Glutamatergic neuron (in vitro differentiated cells): ENCODE results near the gene CRB1. TPM values are rescaled to one million over a fixed set of nuclear protein-coding genes. Genes with fewer than 3 reads are reported as not detected.

Experiments used
- DNase-seq: peaks from one replicate; pipeline ENCODE4 v3.0.0; 2022
- H3K27ac Mint-ChIP-seq: one replicate; pipeline ENCODE4 v1.8.0; 2020; ENCODE audit warnings: mild to moderate bottlenecking, mixed read lengths, inconsistent platforms; ENCODE audit not compliant: unreplicated experiment
- H3K27me3 Mint-ChIP-seq: one replicate; pipeline ENCODE4 v1.8.0; 2020; ENCODE audit warnings: mild to moderate bottlenecking, moderate library complexity, mixed read lengths, inconsistent platforms; ENCODE audit not compliant: unreplicated experiment
- H3K36me3 Mint-ChIP-seq: one replicate; pipeline ENCODE4 v1.8.0; 2020; ENCODE audit warnings: mild to moderate bottlenecking, mixed read lengths, inconsistent platforms; ENCODE audit not compliant: unreplicated experiment
- H3K4me1 Mint-ChIP-seq: one replicate; pipeline ENCODE4 v1.8.0; 2020; ENCODE audit warnings: mild to moderate bottlenecking, low read depth, mixed read lengths, inconsistent platforms; ENCODE audit not compliant: unreplicated experiment
- H3K4me3 Mint-ChIP-seq: one replicate; pipeline ENCODE4 v1.8.0; 2020; ENCODE audit warnings: mild to moderate bottlenecking, mixed read lengths, inconsistent platforms; ENCODE audit not compliant: unreplicated experiment
- H3K9me3 Mint-ChIP-seq: one replicate; pipeline ENCODE4 v1.8.0; 2020; ENCODE audit warnings: mild to moderate bottlenecking, moderate library complexity, mixed read lengths, inconsistent platforms; ENCODE audit not compliant: unreplicated experiment
- total RNA-seq: library from RNA; stranded (reverse); fragmentation: NEBNext Ultra II Directional; extraction: Animal tissue kit (Norgen Biotek cat#: 25700); gene quantifications from one replicate; pipeline ENCODE4 v1.2.1, GENCODE V29; 2021; ENCODE audit not compliant: unreplicated experiment
- TF ChIP-seq, protein P1 (sequence below): fragments of 200-600 bp; sonication (generic); IDR thresholded peaks from one replicate; pipeline ENCODE4 v1.5.0; 2021; ENCODE audit not compliant: partially characterized antibody, unreplicated experiment

CRB1 gene
- total RNA-seq, 1 donor from 2014 or later = 7.3 TPM

DNA sequence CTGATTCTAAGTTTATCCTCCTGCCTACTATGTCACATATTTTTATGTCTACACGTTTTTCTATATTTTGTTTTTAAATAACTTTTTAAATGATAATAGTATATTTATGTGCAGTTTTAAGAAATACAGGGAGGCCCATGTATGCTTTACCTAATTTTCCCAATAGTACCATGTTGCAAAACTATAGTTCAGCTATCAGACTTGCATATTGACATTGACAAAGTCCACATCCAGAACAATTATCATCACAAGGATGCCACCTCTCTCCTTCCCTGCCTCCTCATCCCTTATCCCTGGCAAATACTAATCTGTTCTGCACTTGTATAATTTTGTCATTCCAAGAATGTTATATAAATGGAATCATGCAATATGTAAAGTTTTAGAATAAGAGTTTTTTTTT, 90.9 kb downstream of the CRB1 start:
- no peak for DNase-seq
- Mint-ChIP-seq H3K9me3 (no peaks in the 10 kb centered on the region), H3K27ac (no peak overlapping the region), H3K27me3 (no peaks in the 10 kb centered on the region), H3K4me1 (no peaks in the 10 kb centered on the region), H3K36me3 (no peaks in the 10 kb centered on the region), H3K4me3 (no peak overlapping the region)
- TF ChIP-seq, protein P1, sequence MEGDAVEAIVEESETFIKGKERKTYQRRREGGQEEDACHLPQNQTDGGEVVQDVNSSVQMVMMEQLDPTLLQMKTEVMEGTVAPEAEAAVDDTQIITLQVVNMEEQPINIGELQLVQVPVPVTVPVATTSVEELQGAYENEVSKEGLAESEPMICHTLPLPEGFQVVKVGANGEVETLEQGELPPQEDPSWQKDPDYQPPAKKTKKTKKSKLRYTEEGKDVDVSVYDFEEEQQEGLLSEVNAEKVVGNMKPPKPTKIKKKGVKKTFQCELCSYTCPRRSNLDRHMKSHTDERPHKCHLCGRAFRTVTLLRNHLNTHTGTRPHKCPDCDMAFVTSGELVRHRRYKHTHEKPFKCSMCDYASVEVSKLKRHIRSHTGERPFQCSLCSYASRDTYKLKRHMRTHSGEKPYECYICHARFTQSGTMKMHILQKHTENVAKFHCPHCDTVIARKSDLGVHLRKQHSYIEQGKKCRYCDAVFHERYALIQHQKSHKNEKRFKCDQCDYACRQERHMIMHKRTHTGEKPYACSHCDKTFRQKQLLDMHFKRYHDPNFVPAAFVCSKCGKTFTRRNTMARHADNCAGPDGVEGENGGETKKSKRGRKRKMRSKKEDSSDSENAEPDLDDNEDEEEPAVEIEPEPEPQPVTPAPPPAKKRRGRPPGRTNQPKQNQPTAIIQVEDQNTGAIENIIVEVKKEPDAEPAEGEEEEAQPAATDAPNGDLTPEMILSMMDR = no peak

DNA sequence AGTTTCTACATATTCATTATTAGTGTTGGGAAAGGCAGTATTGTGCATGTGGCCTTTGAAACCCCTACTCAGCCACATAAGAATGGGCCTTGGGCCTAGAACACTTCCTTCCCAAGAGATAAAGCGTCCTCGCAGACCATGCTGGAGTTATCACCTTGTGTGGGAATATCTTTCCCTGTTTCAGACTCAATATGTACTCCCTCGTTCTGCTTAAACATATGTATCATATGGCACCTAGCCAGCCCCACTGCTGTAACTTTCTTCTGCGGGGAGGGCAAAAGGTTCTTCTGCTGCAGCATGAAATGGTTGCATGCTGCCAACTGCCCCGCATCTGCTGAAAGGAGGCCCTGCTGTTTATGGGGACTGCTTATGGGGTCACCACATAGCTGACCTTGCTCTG, 92.0 kb downstream of the CRB1 start:
- TF ChIP-seq, protein P1 = no peak
- H3K4me3 Mint-ChIP-seq = no peak overlapping the region
- no peaks in the 10 kb centered on the region for H3K36me3 Mint-ChIP-seq
- no peak for DNase-seq
- H3K4me1 Mint-ChIP-seq = no peaks in the 10 kb centered on the region
- H3K27ac Mint-ChIP-seq = no peak overlapping the region
- no peaks in the 10 kb centered on the region for H3K27me3 Mint-ChIP-seq
- no peaks in the 10 kb centered on the region for H3K9me3 Mint-ChIP-seq

DNA sequence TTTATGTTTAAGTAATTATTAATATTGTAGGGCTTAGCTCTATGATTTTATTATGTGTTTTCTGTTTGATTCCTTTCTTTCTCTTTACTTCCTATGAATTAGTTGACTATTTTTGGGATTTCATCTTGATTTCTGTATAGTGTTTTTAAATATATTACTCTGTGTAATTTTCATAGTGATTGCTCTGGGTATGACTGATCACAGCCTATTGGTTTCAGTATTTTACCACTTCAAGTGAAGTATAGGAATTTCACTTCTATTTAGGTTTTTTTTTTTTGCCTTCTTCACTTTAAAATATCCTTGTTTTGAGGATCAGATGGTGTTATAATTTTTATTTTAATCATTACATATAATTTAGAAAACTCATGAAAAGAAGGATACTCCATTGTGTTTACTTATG, 94.8 kb downstream of the CRB1 start:
- no peak overlapping the region for H3K4me3 Mint-ChIP-seq
- DNase-seq = no peak
- no peaks in the 10 kb centered on the region for H3K27me3 Mint-ChIP-seq
- no peaks in the 10 kb centered on the region for H3K9me3 Mint-ChIP-seq
- H3K36me3 Mint-ChIP-seq = no peaks in the 10 kb centered on the region
- peaks cover 2% of the 10 kb centered on the region for H3K4me1 Mint-ChIP-seq
- no peak overlapping the region for H3K27ac Mint-ChIP-seq
- TF ChIP-seq, protein P1 = no peak

DNA sequence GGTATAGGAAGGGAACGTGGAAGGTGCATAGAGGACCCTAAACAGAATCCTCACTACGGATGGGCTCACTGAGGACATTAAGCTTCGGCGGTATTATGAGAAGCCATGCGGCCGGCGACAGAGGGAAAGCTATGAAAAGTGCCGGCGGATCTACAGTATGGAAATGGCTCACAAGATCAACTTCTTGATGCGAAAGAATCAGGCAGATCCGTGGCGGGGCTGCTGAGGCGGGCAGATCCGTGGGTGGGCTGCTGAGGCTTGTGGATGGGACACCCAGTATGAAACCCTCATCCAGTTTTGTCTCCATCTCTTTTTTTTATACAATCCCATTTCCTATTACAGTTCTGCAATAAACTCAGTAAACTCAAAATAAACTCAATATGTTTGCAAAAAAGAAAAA, 95.8 kb downstream of the CRB1 start:
- TF ChIP-seq, protein P1 = no peak
- H3K36me3 Mint-ChIP-seq = no peaks in the 10 kb centered on the region
- H3K27me3 Mint-ChIP-seq = no peaks in the 10 kb centered on the region
- H3K4me3 Mint-ChIP-seq = no peak overlapping the region
- DNase-seq = no peak
- no peak overlapping the region for H3K27ac Mint-ChIP-seq
- H3K9me3 Mint-ChIP-seq = no peaks in the 10 kb centered on the region
- H3K4me1 Mint-ChIP-seq = peaks cover 2% of the 10 kb centered on the region

DNA sequence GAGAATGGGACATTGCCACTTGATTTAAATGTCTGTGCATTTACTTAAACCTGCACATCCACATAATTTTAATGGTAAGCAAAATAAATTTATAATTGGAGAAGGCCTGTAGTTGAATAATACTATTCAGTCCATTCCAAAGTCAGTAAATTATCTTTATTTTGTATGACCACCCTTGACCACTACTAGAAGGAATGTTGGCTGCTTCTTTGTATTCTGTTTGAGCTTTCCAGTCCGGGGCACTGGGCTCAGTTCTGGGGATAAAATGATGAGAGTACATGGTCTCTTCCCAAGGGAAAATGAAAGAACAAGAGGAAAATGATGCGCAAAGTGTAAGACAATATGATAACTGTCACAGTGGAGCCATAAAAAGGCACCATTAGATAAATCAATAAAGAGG, 98.9 kb downstream of the CRB1 start:
- no peak for DNase-seq
- Mint-ChIP-seq H3K27me3 (no peaks in the 10 kb centered on the region), H3K27ac (no peak overlapping the region), H3K4me3 (no peak overlapping the region), H3K36me3 (no peaks in the 10 kb centered on the region), H3K4me1 (peaks cover 2% of the 10 kb centered on the region), H3K9me3 (no peaks in the 10 kb centered on the region)
- TF ChIP-seq, protein P1 = no peak
